Transverse colon (tissue), 4 donors: ENCODE results near the gene PPP1R1B. TPM values are rescaled to one million over a fixed set of nuclear protein-coding genes. Genes with fewer than 3 reads are reported as not detected.

Experiments used
- DNase-seq: peaks from one replicate; pipeline ENCODE4 v3.0.0-alpha.2; 2019
- H3K27ac ChIP-seq, 4 donors: fragments of 200-600 bp; sonication (generic); 2 replicates each; pipeline ENCODE4 v1.5.1; 2016 to 2018; ENCODE audit warnings: inconsistent platforms in 4 of 4
- H3K27me3 ChIP-seq: fragments of 200-600 bp; sonication (generic); 2 replicates; pipeline ENCODE4 v1.5.1; 2017; ENCODE audit warnings: inconsistent platforms
- H3K36me3 ChIP-seq, 4 donors: fragments of 200-600 bp; sonication (generic); 2 replicates each; pipeline ENCODE4 v1.5.1; 2017 to 2019; ENCODE audit warnings: inconsistent platforms in 4 of 4
- H3K4me1 ChIP-seq, 4 donors: fragments of 200-600 bp; sonication (generic); 2 replicates each; pipeline ENCODE4 v1.5.1; 2017 to 2020; ENCODE audit warnings: inconsistent platforms in 4 of 4
- H3K4me3 ChIP-seq, 4 donors: fragments of 200-600 bp; sonication (generic); 1 replicate in 1 of 4; 2 replicates in 3 of 4; pipeline versions ENCODE4 v1.5.1 to v1.6.1; 2017 to 2019; ENCODE audit warnings: inconsistent platforms in 4 of 4
- H3K9me3 ChIP-seq, 2 donors: fragments of 200-600 bp; sonication (generic); 2 replicates each; pipeline ENCODE4 v1.5.1; 2017 to 2019; ENCODE audit warnings: inconsistent platforms in 2 of 2
- EP300 ChIP-seq: sonication (generic); formaldehyde crosslinking; IDR thresholded peaks from one replicate; pipeline ENCODE4 v1.6.1; 2017; ENCODE audit warnings: antibody characterized with exemption, low read depth
- POLR2A ChIP-seq: fragments of 450-650 bp; IDR thresholded peaks from one replicate; pipeline ENCODE4 v1.6.1; 2016; ENCODE audit warnings: antibody characterized with exemption, mild to moderate bottlenecking, moderate library complexity
- POLR2AphosphoS5 ChIP-seq, 3 donors: sonication (generic); formaldehyde crosslinking; IDR thresholded peaks; one replicate each; pipeline ENCODE4 v1.6.1; 2016; ENCODE audit warnings: antibody characterized with exemption in 3 of 3
- WGBS, 2 donors: methylation state at CpG; one replicate each; pipeline ENCODE4 v1.1.5; 2018; ENCODE audit warnings: low coverage in 1 of 2; 5-methylcytosine and 5-hydroxymethylcytosine counted together
- in situ Hi-C, 4 donors: fragments of 200-750 bp; cut with MboI; loops; one replicate each; pipeline versions ENCODE4 v1.15.0 to v1.15.1; 2017; ENCODE audit warnings: low sequenced_read_pairs in 3 of 4, low pct_ligation_motif_present in 1 of 4, low pct_unique_long_range_greater_than_20kb in 1 of 4
- intact Hi-C: fragments of 100-400 bp; cut with DNase I; formaldehyde crosslinking; loops from one replicate; pipeline ENCODE4 v1.15.1; 2023; ENCODE audit warnings: low total_unique reads
- total RNA-seq, 4 donors: library from RNA; depleted of rRNA; stranded (reverse); fragments of >200 nt; gene quantifications; one replicate each; pipeline ENCODE4 v1.1.0, GENCODE V29; 2016
- TF ChIP-seq, protein P1 (sequence below), 5 experiments: fragments of 200-600 bp in 3 of 5; fragments of 450-650 bp in 2 of 5; sonication (generic) in 3 of 5; IDR thresholded peaks; 1 replicate in 2 of 5; 2 replicates in 3 of 5; pipeline ENCODE4 v1.5.1; 2016 to 2017; ENCODE audit warnings: antibody characterized with exemption in 5 of 5, inconsistent platforms in 3 of 5, mild to moderate bottlenecking in 2 of 5, moderate library complexity in 1 of 5

Gene PPP1R1B
- total RNA-seq, 4 donors from 2014 or later: 125 to 509 (median 223) TPM

DNA sequence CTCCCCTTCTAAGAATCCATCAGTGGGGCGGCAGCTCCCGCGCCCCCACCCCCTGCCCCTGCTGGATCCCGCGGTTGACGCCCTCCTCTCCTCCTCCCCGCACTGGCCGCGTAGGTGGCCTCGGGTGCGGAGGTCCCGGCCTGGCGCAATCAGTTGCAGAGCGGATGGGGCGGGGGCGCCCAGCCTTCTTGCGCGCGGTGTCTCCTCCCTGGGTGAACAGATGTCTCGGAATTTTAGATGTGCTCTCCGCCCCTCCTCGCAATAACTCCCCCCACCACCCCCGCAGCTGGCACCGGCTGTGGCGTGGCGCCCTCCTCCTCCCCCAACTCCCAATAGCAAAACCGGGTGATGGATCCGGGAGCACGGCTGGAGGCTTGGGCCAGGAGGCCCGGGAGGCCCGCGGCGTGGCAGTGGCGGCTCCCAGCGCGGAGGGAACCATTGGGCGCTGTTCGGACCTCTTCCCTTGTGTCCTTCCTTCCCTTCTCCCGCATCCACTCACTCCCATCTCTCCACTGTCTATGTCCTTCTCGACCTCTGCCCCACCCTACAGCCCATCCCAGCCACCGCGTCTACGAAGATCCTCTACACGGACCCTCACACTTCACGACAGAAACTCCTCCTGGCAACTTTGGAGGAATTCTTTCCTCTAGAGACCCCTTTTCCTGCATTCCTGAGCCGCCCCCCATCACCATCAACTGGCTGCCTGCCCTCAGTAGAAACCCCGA lies 30.0 kb upstream of the PPP1R1B start:
- Histone ChIP-seq H3K36me3 (no peaks in the 10 kb centered on the region), H3K9me3 (no peaks in the 10 kb centered on the region), H3K4me3 (no peak overlapping the region), H3K27ac (no peak overlapping the region), H3K4me1 (peaks cover 3 to 15% (median 12%) of the 10 kb centered on the region in 4 donors), H3K27me3 (peaks cover 100% of the 10 kb centered on the region)
- DNase-seq: no peak
- in situ Hi-C loops (no loop called here), intact Hi-C loops (loop anchor here (5.0 kb wide), 1 partner anchor 274 kb away; no protein-coding TSS in a partner anchor)
- 10% methylated on average over 45 of the region's 47 CpGs; no CpG with 5 or more reads in 1 of the 2 donors for WGBS, 2 donors
- TF ChIP-seq POLR2AphosphoS5 (IDR thresholded peaks at IDR 0.05): no peak
- TF ChIP-seq, protein P1, sequence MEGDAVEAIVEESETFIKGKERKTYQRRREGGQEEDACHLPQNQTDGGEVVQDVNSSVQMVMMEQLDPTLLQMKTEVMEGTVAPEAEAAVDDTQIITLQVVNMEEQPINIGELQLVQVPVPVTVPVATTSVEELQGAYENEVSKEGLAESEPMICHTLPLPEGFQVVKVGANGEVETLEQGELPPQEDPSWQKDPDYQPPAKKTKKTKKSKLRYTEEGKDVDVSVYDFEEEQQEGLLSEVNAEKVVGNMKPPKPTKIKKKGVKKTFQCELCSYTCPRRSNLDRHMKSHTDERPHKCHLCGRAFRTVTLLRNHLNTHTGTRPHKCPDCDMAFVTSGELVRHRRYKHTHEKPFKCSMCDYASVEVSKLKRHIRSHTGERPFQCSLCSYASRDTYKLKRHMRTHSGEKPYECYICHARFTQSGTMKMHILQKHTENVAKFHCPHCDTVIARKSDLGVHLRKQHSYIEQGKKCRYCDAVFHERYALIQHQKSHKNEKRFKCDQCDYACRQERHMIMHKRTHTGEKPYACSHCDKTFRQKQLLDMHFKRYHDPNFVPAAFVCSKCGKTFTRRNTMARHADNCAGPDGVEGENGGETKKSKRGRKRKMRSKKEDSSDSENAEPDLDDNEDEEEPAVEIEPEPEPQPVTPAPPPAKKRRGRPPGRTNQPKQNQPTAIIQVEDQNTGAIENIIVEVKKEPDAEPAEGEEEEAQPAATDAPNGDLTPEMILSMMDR (IDR thresholded peaks at IDR 0.05): no peak
- no peak for TF ChIP-seq EP300
- no peak for TF ChIP-seq POLR2A

DNA sequence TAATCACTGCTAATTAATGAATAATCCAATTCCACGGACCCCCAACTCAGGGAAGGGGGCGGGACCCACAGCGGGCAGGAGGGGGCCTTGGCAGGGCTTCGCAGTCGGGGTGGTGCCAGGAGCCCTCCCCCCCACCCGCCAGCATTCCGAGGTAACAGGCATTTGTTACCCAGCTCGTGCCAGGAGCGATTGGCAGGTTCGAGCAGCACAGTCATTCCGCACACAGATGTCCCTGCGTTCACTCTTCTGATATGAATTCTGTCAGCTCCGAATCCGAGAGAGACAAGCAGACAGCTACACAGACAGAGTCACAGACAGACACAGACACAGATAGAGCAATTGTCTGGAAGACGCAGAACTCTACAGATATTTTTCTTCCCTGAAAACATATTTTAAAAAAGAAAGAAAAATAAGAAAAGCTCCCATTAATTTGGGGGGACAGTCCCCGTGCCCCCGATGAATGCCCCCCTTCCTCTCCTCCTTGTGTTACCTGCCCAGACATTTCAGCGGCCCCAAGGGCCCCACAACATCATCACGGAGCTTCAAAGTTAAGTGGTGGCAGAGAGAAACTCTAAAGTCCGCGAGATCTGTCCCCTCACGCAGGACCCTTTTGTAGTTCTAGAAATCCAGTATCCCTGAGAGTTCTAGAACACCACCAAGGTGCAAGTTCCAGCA lies 29.2 kb upstream of the PPP1R1B start:
- 14 to 23% methylated on average over 3 to 22 of the region's 22 CpGs for WGBS, 2 donors

DNA sequence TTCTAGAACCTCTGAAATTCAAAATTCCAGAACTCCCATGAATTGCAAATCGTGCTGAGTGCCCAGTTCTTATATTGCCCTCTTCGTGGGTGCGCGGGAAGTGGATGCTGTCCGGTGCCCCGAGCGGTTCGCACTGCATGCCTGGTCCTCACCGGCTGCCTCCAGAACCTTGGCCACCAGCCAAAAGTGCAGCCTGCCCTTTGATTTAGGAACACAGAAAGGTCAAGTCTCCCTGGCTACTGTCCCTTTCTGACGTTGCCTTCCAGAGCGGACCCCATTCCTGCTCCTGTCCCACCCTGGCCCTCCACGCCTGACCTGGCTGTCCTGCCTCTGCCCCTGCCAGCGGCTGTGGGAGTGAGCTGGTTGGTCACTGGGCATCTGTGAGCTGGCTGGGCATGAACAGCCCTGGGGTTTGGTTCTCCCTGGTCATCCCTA lies 28.7 kb upstream of the PPP1R1B start:
- intact Hi-C loops: loop anchor here (5.0 kb wide), 1 partner anchor 276 kb away; no protein-coding TSS in a partner anchor
- Histone ChIP-seq H3K36me3 (no peaks in the 10 kb centered on the region), H3K4me1 (peaks cover 3 to 15% (median 12%) of the 10 kb centered on the region in 4 donors), H3K27ac (no peak overlapping the region), H3K9me3 (no peaks in the 10 kb centered on the region), H3K27me3 (peaks cover 100% of the 10 kb centered on the region), H3K4me3 (no peak overlapping the region)
- 20% methylated on average over 13 of the region's 13 CpGs; no CpG with 5 or more reads in 1 of the 2 donors for WGBS, 2 donors
- no peak for DNase-seq
- no peak for TF ChIP-seq POLR2A
- TF ChIP-seq POLR2AphosphoS5 (IDR thresholded peaks at IDR 0.05): no peak
- TF ChIP-seq, protein P1 (IDR thresholded peaks at IDR 0.05): no peak
- TF ChIP-seq EP300: no peak
- in situ Hi-C loops: no loop called here

More for the DNA sequence above, 29.2 kb upstream of the PPP1R1B start:
- no peak overlapping the region for H3K4me3 ChIP-seq
- no peaks in the 10 kb centered on the region for H3K36me3 ChIP-seq
- intact Hi-C loops: loop anchor here (5.0 kb wide), 1 partner anchor 275 kb away; no protein-coding TSS in a partner anchor
- peaks cover 100% of the 10 kb centered on the region for H3K27me3 ChIP-seq
- H3K9me3 ChIP-seq: no peaks in the 10 kb centered on the region
- H3K4me1 ChIP-seq: peaks cover 3 to 15% (median 12%) of the 10 kb centered on the region in 4 donors
- no peak for DNase-seq
- in situ Hi-C loops: no loop called here
- no peak overlapping the region for H3K27ac ChIP-seq
- TF ChIP-seq EP300 (no peak), POLR2AphosphoS5 (IDR thresholded peaks at IDR 0.05) (no peak), POLR2A (no peak)
- TF ChIP-seq, protein P1 (IDR thresholded peaks at IDR 0.05): no peak

DNA sequence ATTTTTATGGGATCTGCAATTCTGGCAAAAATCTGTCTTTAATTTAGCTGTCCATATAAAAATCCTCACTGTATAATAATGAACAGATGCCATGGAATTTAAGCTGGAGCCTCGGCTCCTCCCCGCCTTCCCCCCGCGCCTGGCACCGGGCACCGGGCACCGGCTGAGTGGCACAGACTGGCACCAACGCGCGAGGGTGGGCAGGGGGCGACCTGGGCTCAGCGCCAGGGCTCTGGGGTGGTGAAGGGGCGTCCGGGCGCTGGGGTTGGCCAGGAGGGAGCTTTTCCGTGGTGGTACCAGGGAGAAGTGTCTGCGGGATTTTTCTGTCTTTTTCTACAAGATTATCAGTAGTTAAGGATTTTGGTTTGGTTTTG lies 28.1 kb upstream of the PPP1R1B start:
- Histone ChIP-seq H3K27ac (no peak overlapping the region), H3K9me3 (no peaks in the 10 kb centered on the region), H3K36me3 (no peaks in the 10 kb centered on the region), H3K4me3 (no peak overlapping the region), H3K27me3 (peaks cover 100% of the 10 kb centered on the region), H3K4me1 (peaks cover 3 to 15% (median 12%) of the 10 kb centered on the region in 4 donors)
- no peak for DNase-seq
- WGBS, 2 donors: 9% methylated on average over 17 of the region's 17 CpGs; no CpG with 5 or more reads in 1 of the 2 donors
- intact Hi-C loops (loop anchor here (5.0 kb wide), 1 partner anchor 276 kb away; no protein-coding TSS in a partner anchor), in situ Hi-C loops (no loop called here)
- TF ChIP-seq, protein P1 (IDR thresholded peaks at IDR 0.05): no peak
- TF ChIP-seq EP300: no peak
- no peak for TF ChIP-seq POLR2AphosphoS5 (IDR thresholded peaks at IDR 0.05)
- no peak for TF ChIP-seq POLR2A
